COLO668 (cell line): ENCODE results near the gene SMC4.
"Not testable (repeated sequence)": the region's sequence is repeated elsewhere in the genome, so short reads cannot be mapped to it uniquely, and the experiment has no call there.

Experiments used
- DNase-seq: peaks from one replicate; lab custom pipeline; 2025; ENCODE audit not compliant: unreplicated experiment; lab: John Stamatoyannopoulos, UW

Gene SMC4

DNA sequence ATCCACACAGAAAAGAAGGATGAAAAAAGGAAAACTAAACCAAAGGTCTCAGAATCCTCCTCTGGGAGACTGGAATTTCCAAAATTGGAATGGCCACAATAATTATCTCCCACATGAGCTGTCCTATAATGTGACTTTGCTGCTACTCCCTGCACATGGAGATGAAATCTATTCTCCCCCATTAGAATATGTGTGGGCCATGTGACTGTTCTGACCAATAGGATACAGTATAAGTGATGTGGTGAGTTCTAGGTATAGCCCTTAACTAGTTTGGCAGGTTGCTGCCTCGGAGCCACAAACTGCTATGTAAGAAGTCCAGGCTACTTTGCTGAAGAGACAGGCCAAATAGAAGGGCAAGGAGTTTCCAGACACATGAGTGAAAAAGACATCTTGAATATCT lies 45.0 kb downstream of the SMC4 start:
- no peak for DNase-seq

DNA sequence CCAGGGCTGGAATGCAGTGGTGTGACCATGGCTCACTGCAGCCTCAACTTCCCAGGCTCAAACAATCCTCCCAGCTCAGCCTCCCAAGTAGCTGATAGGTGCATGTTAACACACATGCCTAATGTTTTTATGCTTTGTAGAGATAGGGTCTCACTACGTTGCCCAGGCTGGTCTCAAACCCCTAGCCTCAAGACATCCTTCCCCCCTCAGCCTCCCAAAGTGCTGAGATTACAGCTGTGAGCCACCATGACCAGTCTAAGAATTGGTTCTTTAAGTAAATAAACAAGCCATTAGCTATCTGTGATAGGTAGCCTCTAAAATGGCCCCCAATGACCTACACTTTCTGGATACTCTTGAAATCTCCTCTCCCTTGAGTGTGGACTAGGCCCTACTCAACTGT lies 46.4 kb downstream of the SMC4 start:
- DNase-seq, result no peak

DNA sequence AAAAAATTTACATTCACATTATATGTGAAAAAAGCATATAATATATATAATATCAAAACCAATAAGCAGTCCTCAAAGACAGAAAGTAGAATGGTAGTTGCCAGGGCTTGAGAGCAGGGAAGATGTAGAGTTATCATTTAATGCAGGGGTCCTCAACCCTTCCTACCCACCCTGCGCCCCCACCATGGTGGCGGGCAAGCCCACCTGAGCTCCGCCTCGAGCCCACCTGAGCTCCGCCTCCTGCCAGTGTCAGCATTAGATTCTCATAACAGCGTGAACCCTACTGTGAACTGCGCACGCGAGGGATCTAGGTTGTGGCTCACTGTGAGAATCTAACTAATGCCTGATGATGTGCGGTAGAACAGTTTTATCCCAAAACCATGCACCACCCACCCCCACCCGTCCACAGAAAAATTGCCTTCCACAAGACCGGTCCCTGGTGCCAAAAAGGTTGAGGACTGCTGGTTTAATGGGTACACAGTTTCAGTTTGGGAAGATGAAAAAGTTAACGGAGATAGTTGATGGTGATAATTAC lies 47.1 kb downstream of the SMC4 start:
- DNase-seq, result no peak

GRCh38 chr3:160447544-160447943 lies 48.1 kb downstream of the SMC4 start:
- no peak for DNase-seq

DNA sequence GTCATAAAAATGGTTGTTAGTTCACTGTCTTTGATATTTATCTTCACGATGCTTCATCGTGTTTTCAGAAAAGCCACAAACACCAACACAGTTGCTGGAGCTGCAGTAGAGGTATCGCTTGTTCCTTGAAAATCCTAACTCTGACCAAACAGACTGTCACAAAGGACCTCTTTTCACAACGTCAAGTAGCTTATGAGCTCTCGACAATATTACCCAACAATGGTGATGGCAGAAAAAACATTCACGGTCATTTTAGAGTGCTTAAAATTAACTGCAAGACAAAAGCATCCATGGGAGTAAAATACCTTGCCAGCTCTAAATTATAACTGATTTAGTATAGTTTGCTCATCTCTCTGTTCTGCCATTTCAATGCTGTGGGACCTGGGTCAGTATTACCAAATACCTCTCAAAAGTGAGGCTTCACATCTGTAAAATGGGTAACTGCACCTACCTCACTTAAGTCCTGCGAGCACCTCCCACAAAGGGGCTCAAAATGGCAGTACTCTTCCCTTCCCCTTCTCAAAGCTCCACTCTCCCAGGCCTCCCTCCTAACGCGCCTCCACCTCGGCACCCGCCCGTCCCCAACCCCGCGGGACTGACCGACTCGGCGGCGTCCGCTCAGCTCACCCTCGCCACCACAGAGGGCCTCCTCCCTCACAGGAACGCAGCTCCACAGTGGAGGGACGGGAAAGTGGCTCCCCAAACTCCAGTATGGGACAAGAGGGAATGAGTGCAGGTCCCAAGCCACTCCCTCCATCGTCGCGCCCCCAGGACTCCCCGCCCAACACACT lies 49.6 kb downstream of the SMC4 start:
- peak; percentile 60 for DNase-seq

DNA sequence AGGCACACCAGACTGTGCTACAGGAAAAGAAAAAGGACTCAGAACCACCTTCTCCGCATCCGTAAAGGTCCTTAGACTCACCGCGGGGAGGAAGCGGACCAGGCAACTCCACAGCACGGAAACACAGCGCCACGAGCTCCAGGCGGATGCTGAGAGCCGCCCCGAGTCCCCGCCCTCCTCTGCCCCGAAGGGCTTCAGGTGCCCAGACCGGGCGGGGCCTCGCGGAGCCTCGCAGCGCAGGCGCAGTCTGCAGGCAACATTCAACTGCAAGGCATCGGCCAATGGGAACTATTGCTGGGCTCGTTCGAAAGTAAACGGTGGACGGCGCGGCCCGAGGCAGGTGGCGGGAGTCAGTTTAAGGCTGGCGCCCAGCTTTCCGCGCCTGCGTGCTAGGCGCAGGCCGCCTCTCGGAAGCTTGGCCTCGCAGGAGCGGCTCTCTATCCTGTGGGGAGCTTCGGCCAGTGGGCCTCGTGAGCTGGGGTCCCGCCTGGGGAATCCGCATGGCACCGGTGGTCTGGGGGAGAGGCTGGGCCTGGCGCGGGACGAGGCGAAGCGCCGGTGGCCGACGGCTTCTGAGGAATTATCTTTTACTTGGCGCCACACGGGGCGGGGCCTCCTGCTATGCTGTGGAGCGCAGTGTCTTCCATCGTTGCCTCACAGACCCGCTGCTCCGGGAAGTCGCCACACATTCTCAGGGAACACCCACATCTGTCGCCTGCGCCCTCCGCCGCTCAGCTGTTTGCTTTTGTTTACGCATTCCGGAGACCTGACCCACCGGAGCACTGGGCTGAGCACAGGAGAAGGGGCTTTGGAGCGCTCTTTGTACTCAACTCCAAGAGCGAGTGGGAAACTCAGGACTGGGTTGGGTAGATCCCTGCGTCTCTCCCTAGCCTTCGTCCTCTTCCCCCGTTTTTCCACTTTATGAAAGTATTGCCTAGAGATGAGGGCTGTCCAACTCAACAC lies 50.5 kb downstream of the SMC4 start, which contains the start of gene TRIM59:
Gene TRIM59, minus strand, starts transcription at position 151 of the 963 bp plus-strand sequence. CDS start 10,603 bp downstream, outside the sequence.
- peak; percentile 85 for DNase-seq

- no peak for DNase-seq
Observed at GRCh38 chr3:160450846-160451245, 51.4 kb downstream of the SMC4 start.

- DNase-seq, result no peak
Observed at GRCh38 chr3:160451602-160452001, 52.2 kb downstream of the SMC4 start.

- not testable (repeated sequence) for DNase-seq
Observed at GRCh38 chr3:160452251-160452650, 52.8 kb downstream of the SMC4 start.

- DNase-seq, result no peak
Observed at GRCh38 chr3:160454995-160455394, 55.5 kb downstream of the SMC4 start.

GRCh38 chr3:160455846-160456245 lies 56.4 kb downstream of the SMC4 start:
- DNase-seq, result no peak

DNA sequence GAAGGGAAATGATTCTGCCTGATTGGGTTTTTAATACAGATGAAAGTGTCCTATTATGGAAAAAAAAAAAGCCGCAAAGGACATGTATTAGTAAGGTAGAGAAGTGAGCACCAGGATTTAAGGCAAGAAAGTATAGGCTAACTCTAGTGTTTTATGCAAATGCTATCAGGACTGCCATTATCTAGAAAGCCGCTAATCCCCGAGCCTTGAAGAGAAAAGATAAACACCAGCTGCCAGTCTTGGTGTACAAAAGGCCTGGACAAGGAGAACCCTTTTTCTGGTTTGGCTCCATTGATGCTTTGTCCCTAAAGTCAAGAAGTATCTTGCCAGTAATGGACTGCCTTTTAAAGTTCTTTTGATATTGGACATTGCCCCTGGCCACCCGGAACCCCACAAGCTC lies 58.7 kb downstream of the SMC4 start:
- no peak for DNase-seq

DNA sequence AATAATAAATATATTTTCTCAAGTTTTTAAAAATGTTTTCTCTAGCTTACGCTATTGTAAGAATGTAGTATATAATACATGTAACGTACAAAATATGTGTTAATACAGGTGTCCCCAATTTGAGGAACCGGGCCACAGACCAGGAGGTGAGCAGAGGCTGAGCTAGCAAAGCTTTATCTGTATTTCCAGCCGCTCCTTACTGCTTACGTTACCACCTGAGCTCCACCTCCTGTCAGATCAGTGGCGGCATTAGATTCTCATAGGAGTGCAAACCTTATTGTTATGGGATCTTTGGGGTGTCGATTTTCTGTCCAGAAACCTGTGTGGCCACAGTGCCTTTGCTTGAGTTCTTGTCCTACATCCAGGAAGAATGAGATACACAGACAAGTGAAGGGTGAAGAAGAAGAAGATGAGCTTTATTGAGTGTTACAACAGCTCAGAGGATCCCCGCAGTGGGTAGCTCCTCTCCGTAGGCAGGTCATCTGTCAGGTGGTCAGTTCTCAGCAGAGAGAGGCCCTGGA lies 60.1 kb downstream of the SMC4 start:
- no peak for DNase-seq

- no peak for DNase-seq
Observed at GRCh38 chr3:160460033-160460432, 60.6 kb downstream of the SMC4 start.

- no peak for DNase-seq
Observed at GRCh38 chr3:160464321-160464720, 64.9 kb downstream of the SMC4 start.

DNA sequence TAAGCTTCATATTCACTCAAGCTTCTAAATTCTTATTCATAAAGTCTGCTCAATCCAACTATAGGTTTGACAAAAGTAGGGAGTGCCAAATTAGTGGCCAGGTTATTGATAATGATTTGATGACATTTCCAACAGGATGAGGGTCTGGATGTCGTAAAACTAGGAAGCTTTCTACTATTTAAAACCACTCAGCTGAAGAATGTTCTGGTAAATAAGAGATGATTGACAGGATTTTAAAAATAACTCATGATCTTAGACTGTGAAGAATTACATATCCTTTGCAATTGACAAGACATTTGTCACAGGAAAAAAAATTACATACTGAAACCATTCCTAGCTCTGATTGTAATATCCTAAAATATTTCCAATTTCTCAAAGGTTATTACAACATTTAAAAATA lies 65.5 kb downstream of the SMC4 start:
- DNase-seq, result no peak

DNA sequence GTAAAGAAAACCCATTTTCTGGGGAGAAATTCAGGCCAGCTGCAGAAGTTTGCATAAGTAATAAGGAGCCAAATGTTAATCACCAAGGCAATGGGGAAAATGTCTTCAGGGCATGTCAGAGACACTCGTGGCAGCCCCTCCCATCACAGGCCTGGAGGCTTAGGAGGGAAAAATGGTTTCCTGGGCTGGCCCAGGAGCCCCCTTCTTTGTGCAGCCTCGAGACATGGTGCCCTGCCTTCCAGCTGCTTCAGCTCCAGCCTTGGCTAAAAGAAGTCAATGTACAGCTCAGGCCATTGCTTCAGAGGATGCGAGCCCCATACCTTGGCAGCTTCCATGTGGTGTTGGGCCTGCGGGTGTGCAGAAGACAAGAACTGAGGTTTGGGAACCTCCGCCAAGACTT lies 70.7 kb downstream of the SMC4 start:
- DNase-seq, result no peak

- DNase-seq, result no peak
Observed at GRCh38 chr3:160471892-160472291, 72.4 kb downstream of the SMC4 start.

DNA sequence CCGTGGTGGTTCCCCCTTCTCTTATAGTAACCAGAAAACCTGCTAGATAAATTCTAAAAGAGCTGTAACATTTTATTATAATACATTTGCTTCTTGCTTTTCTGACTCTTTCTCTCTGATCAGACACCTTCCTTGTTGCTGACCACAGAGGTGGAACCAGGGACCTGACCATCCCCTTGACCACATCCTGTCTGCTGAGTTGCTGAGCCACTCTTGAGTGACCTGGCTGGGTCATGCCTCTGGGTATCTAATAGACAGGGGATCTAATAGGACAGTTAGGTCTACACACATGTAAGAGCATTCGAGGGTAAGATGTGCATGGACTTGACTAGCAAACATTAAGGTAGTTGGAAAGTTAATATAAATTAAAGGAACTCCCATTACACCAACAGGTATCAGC lies 72.9 kb downstream of the SMC4 start:
- no peak for DNase-seq

GRCh38 chr3:160473221-160473620 lies 73.8 kb downstream of the SMC4 start:
- DNase-seq, result no peak

DNA sequence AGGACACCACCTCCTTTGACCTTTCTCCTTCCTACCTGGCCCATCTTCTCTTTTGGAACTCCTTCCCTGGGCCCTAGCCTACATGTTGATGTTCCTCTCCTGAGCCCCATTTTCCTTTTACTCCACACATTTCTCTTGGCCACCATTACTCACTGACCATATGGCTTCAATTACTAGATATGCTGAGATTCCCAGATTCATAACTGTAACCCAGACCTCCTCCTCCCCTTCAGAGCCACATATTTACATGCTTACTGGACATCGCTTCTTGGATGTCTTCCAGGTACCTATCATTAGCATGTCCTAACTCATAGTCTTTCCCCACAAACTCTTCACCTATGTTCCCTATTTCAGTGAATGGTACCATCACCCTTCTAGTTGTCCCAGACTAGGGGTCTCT lies 74.5 kb downstream of the SMC4 start:
- DNase-seq, result no peak
